Measurements from ENCODE around the gene ELK3.
A peak's percentile ranks its signal among the peaks of the same experiment; 100 is the strongest.

ELK3 gene

GRCh38 chr12:96193725-96194575, at the start of gene ELK3:
TSS of gene ELK3 (plus strand) at chr12:96194375.
- DNase-seq: peak; percentile 45

- no peak for DNase-seq
Measured at GRCh38 chr12:96146747-96147146, 47.4 kb upstream of the ELK3 start.

DNA sequence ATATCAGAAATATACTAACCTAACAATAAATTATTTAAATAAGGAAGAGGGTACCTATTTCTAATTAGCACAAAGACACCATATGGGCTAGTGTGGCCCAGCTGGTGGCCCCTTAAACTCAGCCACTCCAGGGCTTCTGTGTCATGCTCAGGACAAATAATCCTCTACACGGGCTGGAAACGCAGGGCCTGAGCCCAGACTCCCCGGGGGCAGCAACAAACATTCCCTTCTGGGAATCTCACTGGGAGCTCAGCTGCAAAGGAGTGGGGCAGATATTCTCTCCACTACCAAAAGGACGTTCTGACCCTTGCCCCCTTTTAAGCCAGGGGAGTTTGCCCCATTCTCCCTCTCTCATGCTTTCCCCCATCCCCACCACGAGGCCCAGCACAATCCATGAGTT, 43.7 kb upstream of the ELK3 start:
- DNase-seq: no peak

DNA sequence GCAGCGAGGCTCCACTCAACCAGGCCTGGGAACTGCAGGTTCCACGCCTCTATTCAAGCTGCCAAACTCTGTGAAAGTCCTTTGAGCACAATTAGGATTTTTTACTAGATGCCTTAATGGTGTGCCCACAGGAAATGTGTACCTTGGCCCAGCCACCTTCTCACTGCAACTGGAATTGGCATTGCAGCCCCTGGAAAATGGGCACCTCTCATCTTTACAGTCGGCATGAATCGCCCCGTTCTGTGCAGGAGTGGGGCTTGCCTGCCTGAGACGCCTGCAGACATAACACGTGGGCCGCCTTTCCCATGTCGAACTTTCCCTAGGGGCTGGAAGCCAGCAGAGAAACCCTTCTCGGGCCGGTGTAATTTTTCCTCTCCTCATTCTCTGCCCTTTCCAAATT, 42.0 kb upstream of the ELK3 start:
- no peak for DNase-seq

DNA sequence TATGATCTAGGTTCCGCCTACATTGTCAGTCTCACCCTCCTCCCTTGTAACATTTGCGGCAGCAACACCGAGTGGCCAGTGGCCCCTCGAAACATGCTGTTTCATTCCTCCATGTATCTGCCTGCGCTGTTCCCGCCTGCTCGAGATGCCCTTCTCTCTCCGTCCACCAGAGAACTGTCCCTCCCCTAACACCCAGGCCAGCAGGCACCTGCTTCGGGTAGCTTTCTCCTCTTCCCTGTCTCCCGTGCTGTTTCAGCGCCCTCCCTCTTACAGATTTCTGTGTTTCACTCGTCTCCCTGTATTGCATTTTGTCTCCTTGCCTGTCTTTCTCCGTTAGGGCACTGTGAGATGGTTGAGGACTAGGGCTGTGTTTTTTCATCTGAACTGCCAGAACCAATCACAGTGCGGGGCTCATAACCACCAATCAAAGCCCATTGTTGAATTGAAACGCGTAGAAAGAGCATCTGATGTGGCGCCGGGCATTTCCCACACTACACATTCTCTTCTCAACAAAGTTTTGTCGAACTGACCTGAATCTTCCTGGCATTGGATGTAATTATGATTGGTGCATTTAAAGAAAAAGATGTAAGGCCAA, 40.9 kb upstream of the ELK3 start:
- no peak for DNase-seq

- no peak for DNase-seq
Measured at GRCh38 chr12:96155181-96155580, 39.0 kb upstream of the ELK3 start.

GRCh38 chr12:96155781-96156180, 38.4 kb upstream of the ELK3 start:
- DNase-seq: no peak

GRCh38 chr12:96156211-96156610, 38.0 kb upstream of the ELK3 start:
- no peak for DNase-seq

GRCh38 chr12:96157427-96157826, 36.7 kb upstream of the ELK3 start:
- DNase-seq: no peak

DNA sequence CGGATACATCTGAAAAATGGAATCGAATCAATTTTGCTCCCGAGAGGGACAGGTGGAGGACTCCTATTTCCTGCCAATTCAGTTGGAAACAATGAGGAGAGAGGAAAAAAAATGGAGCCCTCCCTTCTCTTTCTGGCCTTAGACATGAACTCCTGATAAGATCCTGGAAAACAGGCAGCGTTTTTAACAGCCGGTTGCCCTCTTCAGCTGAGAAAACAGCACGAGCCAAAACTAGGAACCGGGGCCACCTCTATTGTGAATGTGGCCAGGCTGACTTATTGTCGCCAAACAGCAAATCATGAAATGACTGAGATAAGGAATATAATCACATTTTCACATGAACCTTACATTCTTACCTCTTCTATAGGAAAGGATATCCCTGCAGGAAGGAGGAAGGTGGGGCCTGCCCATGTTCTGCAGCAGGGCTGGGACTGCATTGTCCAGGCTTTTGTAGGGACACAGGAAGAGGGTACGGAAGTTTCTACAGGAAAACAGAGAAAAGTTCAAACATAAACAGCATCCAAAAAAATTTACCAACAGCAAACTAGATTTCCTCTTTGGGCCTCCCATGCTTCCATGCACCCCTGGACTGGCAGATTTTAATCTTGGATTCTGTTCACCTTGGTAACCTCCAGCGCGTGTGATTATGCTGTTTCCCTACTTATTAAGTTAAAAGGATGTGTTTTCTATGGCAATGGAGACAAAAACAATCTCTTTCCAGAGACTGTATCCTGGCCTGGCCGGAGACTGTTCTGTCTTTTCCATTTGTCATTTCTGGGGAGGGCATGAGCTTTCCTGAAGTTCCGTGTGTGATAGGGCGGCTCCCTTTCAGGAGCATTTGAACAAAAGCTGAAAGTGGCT, 29.0 kb upstream of the ELK3 start:
- DNase-seq: no peak

GRCh38 chr12:96166765-96167164, 27.4 kb upstream of the ELK3 start:
- DNase-seq: no peak

GRCh38 chr12:96167492-96167891, 26.7 kb upstream of the ELK3 start:
- DNase-seq: no peak

GRCh38 chr12:96170328-96170727, 23.8 kb upstream of the ELK3 start:
- DNase-seq: no peak

DNA sequence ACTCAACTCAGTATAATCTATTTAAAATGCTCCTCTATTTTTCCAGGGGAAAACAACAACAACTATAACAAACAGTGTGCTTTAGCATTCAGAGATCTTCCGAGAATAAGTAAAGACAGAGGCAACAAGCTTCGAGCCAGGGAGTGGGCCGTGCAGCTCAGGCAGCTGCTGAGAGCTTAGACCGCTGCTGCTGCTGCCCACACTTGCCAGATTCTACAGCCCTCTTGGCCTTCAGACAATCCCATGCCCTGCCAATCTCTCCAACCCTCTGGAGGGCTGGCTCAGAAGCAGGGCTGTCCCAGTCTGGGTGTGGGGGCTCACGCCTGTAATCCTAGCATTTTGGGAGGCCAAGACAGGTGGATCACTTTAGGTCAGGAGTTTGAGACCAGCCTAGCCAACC, 23.4 kb upstream of the ELK3 start:
- no peak for DNase-seq

DNA sequence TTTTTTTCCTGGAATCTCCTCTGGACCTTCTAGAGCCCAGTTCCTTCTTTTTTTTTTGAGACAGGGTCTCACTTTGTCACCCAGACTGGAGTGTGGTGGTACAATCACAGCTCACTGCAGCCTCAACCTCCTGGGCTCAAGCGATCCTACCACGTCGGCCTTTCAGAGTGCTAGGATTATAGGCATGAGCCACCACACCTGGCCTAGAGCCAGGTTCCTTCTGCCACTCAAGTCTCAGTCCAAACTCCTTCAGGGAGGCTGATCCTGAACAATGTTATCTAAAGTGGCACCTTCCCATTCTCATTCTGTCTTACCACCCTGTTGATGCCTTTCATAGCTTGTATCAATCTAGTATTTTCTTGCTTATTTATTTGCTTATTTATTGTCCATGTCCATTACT, 22.3 kb upstream of the ELK3 start:
- DNase-seq: no peak

DNA sequence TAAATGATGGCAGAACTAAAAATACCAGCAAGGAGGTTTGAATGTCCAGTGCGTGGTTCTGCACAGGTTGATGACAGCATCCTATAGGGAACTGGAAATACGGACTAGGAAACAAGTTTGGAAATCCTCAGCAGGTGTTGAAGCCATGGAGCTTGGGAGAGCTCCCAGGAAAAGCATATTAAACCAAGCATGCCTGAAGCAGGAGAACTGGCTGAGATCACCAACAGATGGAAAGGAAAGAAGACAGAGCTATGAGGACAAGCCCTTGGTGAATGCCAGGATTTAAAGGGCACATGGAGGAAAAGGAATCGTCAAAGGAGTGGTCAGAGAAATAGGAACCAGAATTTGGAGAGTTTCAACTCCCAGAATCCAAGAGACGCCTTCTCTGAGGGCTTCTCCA, 21.2 kb upstream of the ELK3 start:
- DNase-seq: no peak

GRCh38 chr12:96176575-96176974, 17.6 kb upstream of the ELK3 start:
- DNase-seq: no peak

DNA sequence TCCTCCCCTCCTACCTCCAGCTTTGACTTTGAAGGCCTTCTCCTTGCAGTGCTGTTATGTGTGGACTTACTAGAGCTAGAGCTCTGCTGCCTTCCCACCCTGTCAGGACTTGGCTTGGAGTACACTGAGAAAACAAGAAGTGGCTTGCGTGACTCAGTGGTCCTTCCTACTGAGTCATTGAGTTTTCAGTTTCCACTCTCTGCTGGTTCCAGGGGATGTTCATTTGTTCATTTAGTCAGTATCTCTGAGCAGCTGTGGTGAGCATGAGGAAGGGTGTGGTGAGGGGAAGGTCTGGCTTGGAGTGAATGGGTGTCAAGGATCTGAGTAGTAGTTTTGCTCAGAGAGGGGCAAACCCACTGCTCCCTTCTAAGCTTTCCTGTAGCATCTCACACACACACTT, 17.2 kb upstream of the ELK3 start:
- DNase-seq: no peak

DNA sequence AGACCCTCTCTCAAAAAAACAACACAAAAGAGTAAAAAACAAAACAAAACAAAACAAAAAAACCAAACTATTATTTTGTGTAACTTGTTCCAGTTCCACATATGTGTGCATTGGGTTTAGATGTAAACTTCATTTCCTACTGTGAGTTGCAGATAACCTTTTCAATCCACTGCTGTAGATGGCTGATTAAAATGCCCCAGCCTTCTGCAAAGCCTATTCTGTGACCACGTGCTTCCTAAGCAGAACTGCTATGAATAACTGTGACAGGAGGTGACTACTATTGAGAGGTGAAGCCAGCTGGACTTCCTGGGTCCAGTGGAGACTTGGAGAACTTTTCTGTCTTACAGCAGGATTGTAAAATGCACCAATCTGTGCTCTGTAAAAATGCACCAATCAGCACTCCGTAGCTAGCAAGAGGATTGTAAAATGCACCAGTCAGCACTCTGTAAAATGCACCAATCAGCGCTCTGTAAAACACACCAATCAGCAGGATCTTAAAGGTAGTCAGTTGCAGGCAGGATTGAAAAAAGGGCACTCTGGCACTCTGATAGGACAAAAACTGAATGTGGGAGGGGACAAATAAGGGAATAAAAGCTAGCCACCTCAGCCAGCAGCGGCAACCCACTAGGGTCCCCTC, 10.3 kb upstream of the ELK3 start:
- DNase-seq: no peak

GRCh38 chr12:96185914-96186313, 8.3 kb upstream of the ELK3 start:
- no peak for DNase-seq

GRCh38 chr12:96186607-96187301, 7.4 kb upstream of the ELK3 start:
- no peak for DNase-seq

- DNase-seq: no peak
Measured at GRCh38 chr12:96187956-96188355, 6.2 kb upstream of the ELK3 start.

DNA sequence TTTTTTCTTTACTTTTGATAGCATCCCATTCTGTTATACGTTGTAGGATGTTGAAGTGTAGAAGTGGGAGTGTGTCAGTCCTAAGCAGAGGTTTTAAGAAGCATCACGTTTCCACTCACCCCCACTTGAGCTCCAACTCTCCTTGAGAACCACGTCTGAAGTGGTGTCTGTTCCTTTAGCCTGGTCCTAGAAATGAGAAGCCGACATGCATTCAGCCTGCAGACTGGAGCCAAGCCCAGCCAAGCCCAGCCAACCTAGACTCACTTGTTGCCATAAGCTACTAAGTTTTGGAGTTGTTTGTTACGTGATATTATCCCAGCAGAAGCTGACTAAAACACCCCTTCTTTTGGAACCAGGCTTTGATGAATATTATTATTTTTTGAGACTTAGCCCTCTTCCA, 4.4 kb upstream of the ELK3 start:
- no peak for DNase-seq

Data from NCI-H510A (cell line).